ENCODE results near the gene VPS8. TPM values are rescaled to one million over a fixed set of nuclear protein-coding genes. Genes with fewer than 3 reads are reported as not detected.

Gene VPS8
- total and polyA plus RNA-seq, 2 of the 8 experiments (the other 6 are each of a cell fraction or from before 2014, with no cell fraction given), result 13.0 to 41.0 TPM

DNA sequence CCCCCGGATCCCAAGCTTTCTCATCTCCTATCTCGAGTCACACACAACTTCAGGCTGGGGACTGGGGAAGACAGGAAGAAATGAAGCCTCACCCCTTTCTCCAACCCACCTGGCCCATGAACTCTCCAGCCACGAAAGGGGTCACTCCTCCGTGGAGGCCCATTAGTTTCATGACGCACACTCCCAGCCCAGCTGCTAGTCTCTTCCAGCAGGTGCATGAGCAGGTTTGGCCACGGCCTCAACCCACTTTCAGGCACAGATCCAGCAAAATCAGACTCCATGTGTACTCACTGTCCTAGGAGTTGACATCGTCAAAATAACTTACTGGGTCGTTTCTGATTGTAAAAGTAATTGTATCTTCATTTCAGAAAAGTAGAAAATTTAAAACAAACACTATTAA is 264.3 kb downstream of the VPS8 start:
- no peak overlapping the region for H2BK15ac ChIP-seq (ENCODE audit: low read length)
- no peak overlapping the region for H3K23ac ChIP-seq (ENCODE audit: insufficient read length)
- no peak overlapping the region for H2BK120ac ChIP-seq (replicated peaks; ENCODE audit: low read depth, low read length)
- H3K79me1 ChIP-seq (ENCODE audit: low read depth, low read length), result no peaks in the 10 kb centered on the region
- DNase-seq (ENCODE audit: low read depth in 1 of 2, low spot score in 2 of 2) (no peak), FAIRE-seq (no peak)
- ChIA-PET CTCF (ENCODE audit: partially characterized antibody) (interaction anchor here (1.3 to 2.0 kb wide), 4 partner anchors 10 to 106 kb away, joined by 3 to 10 read pairs (median 7); no protein-coding TSS in a partner anchor), POLR2A (ENCODE audit: partially characterized antibody) (no interaction called here)
- H3K56ac ChIP-seq (replicated peaks; ENCODE audit: insufficient read length, low read depth, low read length), result no peak overlapping the region
- H3K4ac ChIP-seq (replicated peaks; ENCODE audit: insufficient read length, low read depth, low read length), result no peak overlapping the region
- H3K4me3 ChIP-seq (ENCODE audit: extremely low read depth in 1 of 4, insufficient read depth in 2 of 4, low read depth in 3 of 4, low read length in 4 of 4), result no peak overlapping the region
- H3K14ac ChIP-seq (ENCODE audit: insufficient read length), result no peak overlapping the region
- H2BK20ac ChIP-seq (ENCODE audit: low read length), result no peak overlapping the region
- no peaks in the 10 kb centered on the region for H3K23me2 ChIP-seq (ENCODE audit: low read depth, low read length)
- no peaks in the 10 kb centered on the region for H3K9me3 ChIP-seq (ENCODE audit: insufficient read depth in 2 of 2, low read depth in 1 of 2, low read length in 1 of 2)
- 86% methylated on average over 8 of the region's 8 CpGs; no CpG with 5 or more reads in 1 of the 2 experiments for WGBS, 2 experiments (ENCODE audit: extremely low coverage in 1 of 2, insufficient coverage in 1 of 2, insufficient read length in 1 of 2, insufficient replicate concordance in 2 of 2, low coverage in 1 of 2, low lambda C conversion rate in 2 of 2, missing lambda C conversion rate in 1 of 2)
- no peaks in the 10 kb centered on the region for H3K36me3 ChIP-seq (ENCODE audit: control insufficient read depth in 2 of 4, insufficient read depth in 4 of 4, low read length in 3 of 4)
- H4K5ac ChIP-seq (ENCODE audit: insufficient read length, low read depth, low read length), result no peak overlapping the region
- no peak overlapping the region for H2BK12ac ChIP-seq (ENCODE audit: low read depth, low read length)
- no peak overlapping the region for H4K8ac ChIP-seq (ENCODE audit: extremely low read depth, insufficient read depth, low read length)
- H2AK5ac ChIP-seq (ENCODE audit: low read depth, low read length), result no peak overlapping the region
- no peaks in the 10 kb centered on the region; a peak in 2 of 7 replicates for H3K27me3 ChIP-seq (replicated peaks in 1 of 4; ENCODE audit: control insufficient read depth in 3 of 4, extremely low read depth in 1 of 4, insufficient read depth in 3 of 4, low read length in 3 of 4)
- H4K20me1 ChIP-seq (replicated peaks in 1 of 2; ENCODE audit: control insufficient read depth in 1 of 2, insufficient read depth in 2 of 2, low read length in 2 of 2), result no peaks in the 10 kb centered on the region
- no peaks in the 10 kb centered on the region for H3K79me2 ChIP-seq (ENCODE audit: control insufficient read depth in 1 of 2, insufficient read depth in 2 of 2, low read length in 2 of 2)
- no peaks in the 10 kb centered on the region; a peak in 1 of 7 replicates for H3K4me1 ChIP-seq (replicated peaks in 1 of 4; ENCODE audit: control insufficient read depth in 3 of 4, insufficient read depth in 4 of 4, low read length in 3 of 4)
- no peak overlapping the region for H3K18ac ChIP-seq (ENCODE audit: extremely low read depth, low read length)
- no peak overlapping the region for H2AFZ ChIP-seq (ENCODE audit: low read length)
- no peak overlapping the region for H3K9ac ChIP-seq (replicated peaks in 1 of 4; ENCODE audit: extremely low read depth in 1 of 4, low read depth in 3 of 4, low read length in 3 of 4)
- H3K27ac ChIP-seq (ENCODE audit: low read depth, low read length), result no peak overlapping the region
- no peak overlapping the region for H2BK5ac ChIP-seq (ENCODE audit: low read depth, low read length)
- no peak overlapping the region for H4K91ac ChIP-seq (replicated peaks; ENCODE audit: insufficient read length, low read length)
- H3K4me2 ChIP-seq (ENCODE audit: insufficient read depth in 1 of 2, low read depth in 2 of 2, low read length in 2 of 2), result no peak overlapping the region
- TF ChIP-seq BACH1 (IDR thresholded peaks at IDR 0.05; ENCODE audit: low read length) (no peak), KDM4A (IDR thresholded peaks at IDR 0.05; ENCODE audit: low read depth, low read length, severe bottlenecking) (no peak), KDM5A (IDR thresholded peaks at IDR 0.05; ENCODE audit: low read length) (no peak), CTBP2 (IDR thresholded peaks at IDR 0.05; ENCODE audit: borderline replicate concordance, insufficient read depth, insufficient read length, low read length) (no peak), SIN3A (conservative IDR thresholded peaks at IDR 0.05 in 1 of 2, IDR thresholded peaks at IDR 0.05 in 1 of 2; ENCODE audit: low read depth in 1 of 2, low read length in 2 of 2) (no peak), CHD2 (IDR thresholded peaks at IDR 0.05; ENCODE audit: low read length) (no peak), NANOG (IDR thresholded peaks at IDR 0.05; ENCODE audit: insufficient read depth, low read depth, low read length, poor library complexity, severe bottlenecking) (no peak), RNF2 (IDR thresholded peaks at IDR 0.05; ENCODE audit: borderline replicate concordance, low read depth, low read length, missing control alignments, poor library complexity, severe bottlenecking) (no peak), BRCA1 (IDR thresholded peaks at IDR 0.05; ENCODE audit: low read depth, low read length) (no peak), KDM1A (IDR thresholded peaks at IDR 0.05; ENCODE audit: borderline replicate concordance, low read length) (no peak), TAF1 (IDR thresholded peaks at IDR 0.05; ENCODE audit: low read depth, low read length) (no peak), RBBP5 (IDR thresholded peaks at IDR 0.05; ENCODE audit: borderline replicate concordance, low read depth, low read length) (no peak), BCL11A (IDR thresholded peaks at IDR 0.05; ENCODE audit: low read depth in 2 of 2, low read length in 2 of 2) (no peak)
- TF ChIP-seq, protein P1, sequence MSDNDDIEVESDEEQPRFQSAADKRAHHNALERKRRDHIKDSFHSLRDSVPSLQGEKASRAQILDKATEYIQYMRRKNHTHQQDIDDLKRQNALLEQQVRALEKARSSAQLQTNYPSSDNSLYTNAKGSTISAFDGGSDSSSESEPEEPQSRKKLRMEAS (IDR thresholded peaks at IDR 0.05), result no peak
